Measurements from ENCODE around the gene TRMT2A. TPM values are rescaled to one million over a fixed set of nuclear protein-coding genes. Genes with fewer than 3 reads are reported as not detected.

The TRMT2A gene
- polyA plus RNA-seq, 1 donor = 50.2 TPM

- no peak for DNase-seq (ENCODE audit: low read depth)
Measured at GRCh38 chr22:20106205-20106848, 10.7 kb downstream of the TRMT2A start.

GRCh38 chr22:20105456-20106204 is 11.4 kb downstream of the TRMT2A start:
- no peak for DNase-seq (ENCODE audit: low read depth)

- DNase-seq (ENCODE audit: low read depth) = no peak
Measured at GRCh38 chr22:20102203-20102780, 14.7 kb downstream of the TRMT2A start.

- DNase-seq (ENCODE audit: low read depth) = no peak
Measured at GRCh38 chr22:20101638-20102037, 15.4 kb downstream of the TRMT2A start.

- no peak for DNase-seq (ENCODE audit: low read depth)
Measured at GRCh38 chr22:20099099-20099711, 17.8 kb downstream of the TRMT2A start.

GRCh38 chr22:20096574-20097420 is 20.2 kb downstream of the TRMT2A start:
- DNase-seq (ENCODE audit: low read depth) = no peak

GRCh38 chr22:20095521-20095920 is 21.5 kb downstream of the TRMT2A start:
- no peak for DNase-seq (ENCODE audit: low read depth)

- no peak for DNase-seq (ENCODE audit: low read depth)
Measured at GRCh38 chr22:20094197-20094807, 22.7 kb downstream of the TRMT2A start.

GRCh38 chr22:20093418-20094196 is 23.4 kb downstream of the TRMT2A start:
- no peak for DNase-seq (ENCODE audit: low read depth)

GRCh38 chr22:20092477-20092854 is 24.6 kb downstream of the TRMT2A start:
- no peak for DNase-seq (ENCODE audit: low read depth)

- no peak for DNase-seq (ENCODE audit: low read depth)
Measured at GRCh38 chr22:20091690-20092476, 25.1 kb downstream of the TRMT2A start.

- no peak for DNase-seq (ENCODE audit: low read depth)
Measured at GRCh38 chr22:20090730-20091240, 26.2 kb downstream of the TRMT2A start.

- no peak for DNase-seq (ENCODE audit: low read depth)
Measured at GRCh38 chr22:20089977-20090729, 26.9 kb downstream of the TRMT2A start.

GRCh38 chr22:20089226-20089976 is 27.6 kb downstream of the TRMT2A start:
- DNase-seq (ENCODE audit: low read depth) = no peak

GRCh38 chr22:20088263-20088648 is 28.8 kb downstream of the TRMT2A start:
- no peak for DNase-seq (ENCODE audit: low read depth)

- no peak for DNase-seq (ENCODE audit: low read depth)
Measured at GRCh38 chr22:20087319-20088262, 29.4 kb downstream of the TRMT2A start.

- DNase-seq (ENCODE audit: low read depth) = no peak
Measured at GRCh38 chr22:20086763-20087162, 30.3 kb downstream of the TRMT2A start.
